GM18907 (cell line): ENCODE data around the gene ERN2.
"Not testable (repeated sequence)": the region's sequence is repeated elsewhere in the genome, so short reads cannot be mapped to it uniquely, and the experiment has no call there.

Experiments
- ATAC-seq: cut with Tn5 transposase; IDR thresholded peaks from one replicate; pipeline ENCODE4 v1.9.1; 2021; ENCODE audit warnings: mild to moderate bottlenecking, moderate library complexity; ENCODE audit not compliant: unreplicated experiment

The ERN2 gene

GRCh38 chr16:23722613-23723240 is 9.7 kb upstream of the ERN2 start:
- not testable (repeated sequence) for ATAC-seq

GRCh38 chr16:23716484-23716883 is 3.5 kb upstream of the ERN2 start:
- ATAC-seq, result no peak

GRCh38 chr16:23711785-23712184 is 1.2 kb downstream of the ERN2 start:
- no peak for ATAC-seq

- no peak for ATAC-seq
These were observed 2.5 kb downstream of the ERN2 start for GRCh38 chr16:23710504-23710903.

GRCh38 chr16:23710008-23710407 is 3.0 kb downstream of the ERN2 start:
- ATAC-seq, result no peak

GRCh38 chr16:23709536-23709935 is 3.5 kb downstream of the ERN2 start:
- ATAC-seq, result no peak

- no peak for ATAC-seq
These were observed 6.6 kb downstream of the ERN2 start for GRCh38 chr16:23706439-23706838.

GRCh38 chr16:23705517-23705902 is 7.5 kb downstream of the ERN2 start:
- no peak for ATAC-seq

- ATAC-seq, result no peak
These were observed 8.1 kb downstream of the ERN2 start for GRCh38 chr16:23704772-23705516.

GRCh38 chr16:23702951-23703350 is 10.1 kb downstream of the ERN2 start:
- ATAC-seq, result no peak

- ATAC-seq, result no peak
These were observed 12.0 kb downstream of the ERN2 start for GRCh38 chr16:23701045-23701444.

- ATAC-seq, result no peak
These were observed 12.5 kb downstream of the ERN2 start for GRCh38 chr16:23700509-23700908.

- no peak for ATAC-seq
These were observed 12.9 kb downstream of the ERN2 start for GRCh38 chr16:23700093-23700492.

GRCh38 chr16:23699100-23699499 is 13.9 kb downstream of the ERN2 start:
- no peak for ATAC-seq

- ATAC-seq, result no peak
These were observed 17.3 kb downstream of the ERN2 start for GRCh38 chr16:23695756-23696155.

GRCh38 chr16:23694644-23695373 is 18.2 kb downstream of the ERN2 start:
- no peak for ATAC-seq

GRCh38 chr16:23694265-23694643 is 18.8 kb downstream of the ERN2 start:
- ATAC-seq, result no peak

GRCh38 chr16:23692190-23692837 is 20.7 kb downstream of the ERN2 start:
- ATAC-seq, result no peak

- ATAC-seq, result no peak
These were observed 21.4 kb downstream of the ERN2 start for GRCh38 chr16:23691483-23692189.

- no peak for ATAC-seq
These were observed 22.1 kb downstream of the ERN2 start for GRCh38 chr16:23690771-23691482.
